Activated CD4-positive, CD25-positive, alpha-beta regulatory T cell treated with anti-CD3 and anti-CD28 coated beads, Interleukin-2, amount 50 U/mL, for 24 hours (primary cell): ENCODE results near the gene OR56A1.
"Not testable (repeated sequence)": the region's sequence is repeated elsewhere in the genome, so short reads cannot be mapped to it uniquely, and the experiment has no call there.

ENCODE experiments used
- ATAC-seq, 2 donors: fragments of 150-1000 bp; cut with Tn5 transposase; one replicate each; pipeline ENCODE4 v1.10.0; 2021; ENCODE audit warnings: mild to moderate bottlenecking in 1 of 2, moderate library complexity in 1 of 2

OR56A1 gene, protein sequence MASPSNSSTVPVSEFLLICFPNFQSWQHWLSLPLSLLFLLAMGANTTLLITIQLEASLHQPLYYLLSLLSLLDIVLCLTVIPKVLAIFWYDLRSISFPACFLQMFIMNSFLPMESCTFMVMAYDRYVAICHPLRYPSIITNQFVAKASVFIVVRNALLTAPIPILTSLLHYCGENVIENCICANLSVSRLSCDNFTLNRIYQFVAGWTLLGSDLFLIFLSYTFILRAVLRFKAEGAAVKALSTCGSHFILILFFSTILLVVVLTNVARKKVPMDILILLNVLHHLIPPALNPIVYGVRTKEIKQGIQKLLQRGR

DNA sequence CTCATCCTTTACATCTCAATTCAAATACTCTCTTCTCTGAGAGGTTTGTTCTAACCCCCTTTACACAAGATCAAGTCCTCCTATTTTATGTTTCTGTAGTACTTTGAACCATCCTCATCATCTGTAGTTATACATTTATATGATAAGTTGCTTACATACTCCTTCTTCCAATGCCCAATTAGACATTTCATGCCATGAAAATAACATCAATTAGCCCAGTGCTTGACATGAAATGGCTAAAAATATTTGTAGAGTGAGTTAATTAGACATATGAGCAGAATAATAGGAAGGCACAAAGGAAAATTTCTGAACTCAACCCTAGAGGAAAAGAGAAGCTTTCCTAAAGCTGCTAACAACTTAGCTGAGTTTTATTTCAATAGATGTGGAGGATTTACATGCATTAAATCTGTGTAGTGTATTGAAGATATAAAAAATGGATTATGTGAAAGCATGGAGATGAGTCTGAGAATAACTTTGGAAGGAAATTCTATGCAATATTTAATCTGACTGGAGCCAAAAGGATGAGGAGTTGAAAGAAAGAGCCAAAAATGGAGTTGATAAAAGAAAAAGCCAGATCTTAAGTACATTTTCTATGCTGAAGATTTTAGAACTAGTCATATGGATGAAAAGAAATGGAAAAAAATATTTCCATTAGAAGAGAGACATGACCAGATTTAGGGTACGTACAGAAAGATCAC, at the start of gene OR56A1:
Gene OR56A1 (minus strand): TSS at position 51 of the 698 bp plus-strand sequence. CDS start 3,066 bp downstream, outside the sequence.
- no peak for ATAC-seq

DNA sequence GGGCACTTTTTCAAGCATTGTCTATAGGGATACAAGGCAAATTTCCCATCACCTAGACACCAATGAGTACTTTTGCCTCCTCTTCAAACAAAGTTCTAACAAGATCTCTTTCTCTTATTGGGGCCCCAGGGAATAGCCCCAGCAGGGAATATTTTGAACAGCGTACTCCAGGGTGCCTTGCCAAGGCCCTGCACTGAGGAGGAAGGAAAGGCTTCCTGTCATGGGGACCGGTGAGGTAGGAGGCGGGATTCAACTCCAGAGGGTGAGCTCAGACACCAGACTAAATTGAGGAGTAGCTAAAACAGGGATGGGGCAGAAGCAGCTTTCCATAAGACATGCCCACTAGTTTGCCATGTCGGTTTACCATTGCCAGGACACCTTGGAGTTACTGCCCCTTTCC, 48.9 kb upstream of the OR56A1 start:
- ATAC-seq, result no peak

DNA sequence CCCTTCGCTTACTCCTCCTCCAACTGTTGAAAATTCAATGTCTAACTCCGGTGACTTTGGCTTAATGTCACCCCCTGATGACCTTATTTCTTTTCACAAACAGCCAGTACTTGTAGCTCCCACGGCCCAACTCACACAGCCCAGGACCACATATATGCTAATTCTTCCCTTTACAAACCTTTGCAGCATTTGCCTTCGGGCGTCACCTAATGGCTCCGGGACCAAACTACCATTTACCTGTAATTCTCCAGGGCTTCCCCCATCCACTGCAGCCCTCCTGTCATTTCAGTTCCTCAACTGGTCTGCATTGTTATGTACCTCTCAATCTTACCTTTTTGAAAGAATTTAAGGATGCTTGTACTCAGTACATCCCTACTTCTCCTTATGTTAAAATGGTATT, 47.2 kb upstream of the OR56A1 start:
- ATAC-seq, result no peak

DNA sequence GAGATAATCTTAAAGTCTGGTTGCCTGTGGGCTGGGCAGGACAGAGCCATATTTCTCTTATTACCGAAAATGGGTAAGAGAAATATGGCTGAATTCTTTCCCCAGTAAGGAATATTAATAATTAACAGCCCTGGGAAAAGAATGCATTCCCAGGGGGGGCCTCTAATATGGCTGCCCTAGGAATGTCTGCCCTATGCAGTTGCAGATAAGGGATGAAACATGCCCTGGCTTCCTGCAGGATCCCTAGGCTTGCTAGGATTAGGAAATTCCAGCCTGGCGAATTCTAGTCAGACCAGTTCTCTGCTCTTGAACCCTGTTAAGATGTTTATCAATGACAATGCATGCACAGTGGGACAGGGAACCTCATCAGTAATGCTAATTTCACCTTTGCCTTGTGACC, 45.9 kb upstream of the OR56A1 start:
- not testable (repeated sequence) for ATAC-seq

DNA sequence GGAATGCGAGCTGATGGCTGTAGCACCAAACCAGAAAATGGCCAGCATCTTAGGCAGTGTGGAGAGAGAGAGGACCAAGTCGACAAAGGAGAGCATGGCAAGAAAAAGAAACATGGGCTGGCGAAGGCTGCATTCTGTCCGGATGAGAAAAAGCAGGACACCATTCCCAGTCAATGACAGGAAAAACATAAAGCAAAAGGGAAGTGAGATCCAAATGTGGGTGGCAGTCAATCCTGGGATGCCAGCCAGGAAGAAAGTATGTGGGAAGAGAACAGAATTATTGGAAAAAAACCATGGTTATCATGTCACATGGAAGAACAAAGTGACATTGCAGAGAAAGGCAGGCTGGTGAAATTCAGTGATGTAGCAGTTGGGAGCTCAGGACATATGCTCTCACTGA, 36.9 kb upstream of the OR56A1 start:
- ATAC-seq, result no peak

DNA sequence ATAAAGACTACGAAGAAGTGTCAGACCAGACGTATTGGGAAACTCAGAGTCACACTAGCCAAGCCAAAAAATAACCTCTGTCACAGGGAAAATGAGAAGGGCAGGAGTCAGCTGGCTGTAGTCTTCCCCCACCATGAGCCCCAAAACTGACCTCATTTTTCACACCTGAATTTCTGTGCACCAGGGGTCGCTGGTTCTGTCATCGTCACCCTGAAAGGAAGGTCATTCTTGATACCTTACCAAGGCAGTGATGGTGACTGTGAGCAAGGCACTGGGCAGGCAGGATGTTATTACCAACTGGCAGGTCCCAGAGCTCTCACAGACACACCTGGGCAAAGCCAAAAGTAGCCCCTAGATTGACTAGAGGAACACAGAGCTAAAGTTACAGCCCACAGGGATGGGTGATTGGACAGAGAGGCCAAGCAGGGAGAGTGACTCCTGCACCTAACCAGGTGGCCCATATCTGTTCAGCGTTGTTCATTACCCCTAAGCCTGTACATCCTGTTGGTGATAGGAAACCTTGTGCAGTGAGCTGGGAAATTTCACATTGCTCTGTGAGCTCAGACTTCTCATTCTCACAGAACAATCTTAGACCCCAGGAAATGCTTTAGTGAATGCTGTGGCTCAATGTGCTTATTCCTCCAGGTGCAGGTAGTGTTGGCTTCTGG, 32.3 kb upstream of the OR56A1 start:
- no peak for ATAC-seq

DNA sequence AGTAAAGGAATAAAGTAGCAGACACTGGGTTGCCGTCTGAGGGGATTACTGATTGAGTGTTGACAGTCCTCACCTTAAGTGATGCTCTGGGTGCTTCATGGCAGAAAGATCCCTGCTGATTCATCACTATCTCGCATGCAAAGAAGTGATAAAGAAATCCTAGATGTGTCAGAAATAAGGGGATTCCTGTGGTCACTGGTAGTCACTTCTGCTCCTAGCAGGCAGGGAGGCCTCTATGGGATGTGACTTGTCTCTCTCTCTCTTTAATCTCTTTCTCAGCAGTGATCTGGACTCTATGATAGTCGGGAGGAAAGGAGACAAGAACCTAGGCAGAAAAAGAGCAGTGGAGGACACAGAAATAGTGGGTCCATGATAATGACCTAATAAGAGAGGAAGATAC, 30.9 kb upstream of the OR56A1 start:
- ATAC-seq, result no peak

DNA sequence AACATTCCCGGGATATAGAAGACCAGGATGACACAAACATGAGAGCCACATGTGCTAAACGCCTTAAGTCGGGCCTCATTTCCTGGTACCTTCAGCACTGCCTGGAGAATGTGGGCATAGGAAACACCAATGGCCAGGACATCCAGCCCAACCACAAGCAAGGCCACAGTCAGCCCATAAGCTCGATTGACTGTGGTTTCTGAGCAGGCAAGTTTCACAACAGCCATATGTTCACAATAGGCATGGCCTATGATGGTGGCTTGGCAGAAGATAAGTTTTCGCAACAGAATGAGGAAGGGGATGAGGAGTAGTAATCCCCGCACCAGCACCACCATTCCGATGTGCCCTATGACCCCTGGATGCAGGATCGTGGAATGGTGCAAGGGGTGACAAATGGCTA, 26.9 kb upstream of the OR56A1 start:
- ATAC-seq, result no peak

DNA sequence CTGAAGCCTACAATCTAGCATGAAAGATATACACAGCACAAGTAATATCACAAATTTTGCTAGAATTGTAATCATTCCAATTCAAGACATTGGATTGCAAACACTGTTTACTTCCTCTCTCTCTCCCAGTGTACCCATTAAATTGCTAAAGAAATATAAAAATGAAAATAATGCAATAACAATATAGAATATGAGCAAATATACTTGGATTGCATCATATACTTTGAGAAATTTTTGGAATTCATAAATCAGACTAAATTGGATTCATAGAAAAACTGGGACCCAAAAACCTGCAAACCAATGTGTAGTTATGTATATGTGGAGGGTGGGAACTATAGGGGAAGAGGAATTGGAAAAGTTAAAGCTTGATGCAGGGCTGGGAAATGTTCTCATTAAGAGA, 25.0 kb upstream of the OR56A1 start:
- ATAC-seq, result no peak

DNA sequence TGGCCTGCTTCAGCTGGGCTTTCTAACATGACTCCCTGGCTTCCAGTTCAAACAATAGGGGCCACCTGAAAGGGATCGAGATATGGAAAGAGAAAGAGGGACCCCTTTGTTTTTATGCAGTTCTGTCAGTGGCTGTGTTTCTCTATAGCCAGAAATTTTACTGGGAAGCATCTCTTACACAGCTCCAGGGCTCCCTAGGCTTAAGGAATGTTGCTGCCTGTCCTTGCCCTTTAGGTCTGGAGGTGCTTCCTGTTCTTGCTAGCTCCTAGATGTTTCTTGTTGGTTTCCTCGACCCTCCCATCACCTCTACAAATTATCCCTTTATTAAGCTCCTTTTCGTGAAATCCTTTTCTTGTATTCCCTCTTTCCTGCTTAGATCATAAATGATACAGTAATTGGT, 21.8 kb upstream of the OR56A1 start:
- no peak for ATAC-seq

DNA sequence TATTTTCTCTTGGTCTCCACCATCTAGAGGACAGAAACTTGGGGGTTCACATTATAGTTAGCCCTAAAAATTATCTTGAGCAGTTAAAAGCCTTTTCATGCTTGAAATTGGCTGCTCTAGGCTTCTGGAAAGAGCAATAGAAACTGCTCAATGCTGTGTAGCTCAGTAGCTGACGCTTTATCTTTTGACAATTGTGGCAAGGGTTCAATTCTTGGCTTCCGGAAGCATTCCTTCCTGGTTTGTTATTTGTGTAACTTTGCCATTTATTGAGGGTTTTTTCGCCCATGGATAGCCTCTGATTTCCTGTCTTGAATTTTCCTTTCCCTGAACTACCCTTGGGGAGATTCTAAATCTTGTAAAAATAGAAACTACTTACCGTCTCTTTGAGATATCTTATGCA, 10.3 kb upstream of the OR56A1 start:
- ATAC-seq, result no peak

DNA sequence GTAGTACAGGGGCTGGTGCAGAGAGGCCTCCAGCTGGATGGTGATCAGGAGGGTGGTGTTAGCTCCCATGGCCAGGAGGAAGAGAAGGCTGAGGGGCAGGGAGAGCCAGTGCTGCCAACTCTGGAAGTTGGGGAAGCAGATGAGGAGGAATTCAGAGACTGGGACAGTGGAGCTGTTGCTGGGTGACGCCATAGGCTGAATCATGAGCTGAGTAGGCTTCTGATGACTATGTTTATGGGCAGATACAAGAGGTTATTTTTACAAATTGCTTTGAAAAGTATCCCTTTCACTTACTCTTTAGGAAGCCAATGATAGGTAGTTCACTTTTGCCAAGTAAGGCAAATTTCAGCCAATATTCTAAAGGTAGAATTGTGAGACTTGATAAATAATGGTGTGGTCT, 3.1 kb downstream of the OR56A1 start:
- no peak for ATAC-seq

DNA sequence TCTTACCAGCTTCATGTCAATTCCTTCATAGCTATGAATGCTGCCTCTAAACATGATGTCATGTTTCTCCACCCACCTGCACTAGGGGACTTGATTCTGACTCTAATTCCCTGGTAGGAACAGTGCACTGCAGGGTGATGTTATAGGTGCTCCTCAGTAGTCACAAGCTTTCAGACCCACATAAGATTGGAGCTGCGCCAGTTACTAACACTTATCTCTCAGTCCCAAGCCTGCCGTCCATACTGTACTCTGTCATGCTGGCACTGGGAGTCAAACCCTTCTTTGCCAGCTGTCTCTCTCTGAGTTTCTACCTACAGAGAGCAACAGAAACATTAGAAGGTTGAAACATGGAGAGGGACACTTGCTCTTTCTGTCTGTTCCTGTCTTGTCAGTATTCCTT, 5.5 kb downstream of the OR56A1 start:
- no peak for ATAC-seq

DNA sequence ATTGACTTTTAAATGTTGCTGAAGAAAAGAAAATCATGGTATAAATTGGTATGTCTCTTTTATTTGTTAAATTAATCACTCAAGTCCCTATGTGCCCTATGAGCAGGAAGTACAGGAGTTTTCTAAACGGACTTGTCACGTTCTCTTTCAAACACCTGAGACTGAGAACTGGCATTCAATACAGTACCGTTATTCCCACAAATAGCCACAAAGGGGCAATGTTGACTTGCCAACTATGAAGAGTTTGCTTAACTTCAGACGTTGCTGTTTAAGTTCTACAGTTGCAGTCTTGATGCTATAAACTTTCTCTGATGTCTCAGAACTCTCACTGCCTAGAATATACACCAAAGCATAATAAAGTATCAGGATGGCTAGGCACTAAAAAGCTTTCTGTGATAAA, 7.6 kb downstream of the OR56A1 start:
- ATAC-seq, result peak in 1 of 2 donors; percentile 24

DNA sequence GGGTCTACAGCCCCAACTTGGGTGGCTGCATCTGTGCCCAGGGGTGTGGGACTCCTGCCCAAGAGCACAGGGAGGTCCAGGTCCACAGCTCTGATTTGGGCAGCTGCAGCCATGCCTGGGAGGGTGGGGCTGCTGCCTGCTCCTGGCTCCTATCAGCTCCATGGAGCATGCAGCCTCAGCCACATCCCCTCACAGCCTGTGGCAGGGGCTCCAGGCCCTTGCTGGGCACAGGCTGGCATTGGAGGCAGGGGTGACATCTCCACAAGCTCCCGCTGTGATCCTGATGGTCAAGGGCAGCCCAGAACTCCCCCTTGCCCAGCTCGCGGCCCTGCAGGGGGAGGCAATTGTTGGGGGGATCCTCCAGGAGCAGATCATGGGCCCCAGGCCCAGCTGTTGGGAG, 17.5 kb downstream of the OR56A1 start:
- ATAC-seq, result no peak

DNA sequence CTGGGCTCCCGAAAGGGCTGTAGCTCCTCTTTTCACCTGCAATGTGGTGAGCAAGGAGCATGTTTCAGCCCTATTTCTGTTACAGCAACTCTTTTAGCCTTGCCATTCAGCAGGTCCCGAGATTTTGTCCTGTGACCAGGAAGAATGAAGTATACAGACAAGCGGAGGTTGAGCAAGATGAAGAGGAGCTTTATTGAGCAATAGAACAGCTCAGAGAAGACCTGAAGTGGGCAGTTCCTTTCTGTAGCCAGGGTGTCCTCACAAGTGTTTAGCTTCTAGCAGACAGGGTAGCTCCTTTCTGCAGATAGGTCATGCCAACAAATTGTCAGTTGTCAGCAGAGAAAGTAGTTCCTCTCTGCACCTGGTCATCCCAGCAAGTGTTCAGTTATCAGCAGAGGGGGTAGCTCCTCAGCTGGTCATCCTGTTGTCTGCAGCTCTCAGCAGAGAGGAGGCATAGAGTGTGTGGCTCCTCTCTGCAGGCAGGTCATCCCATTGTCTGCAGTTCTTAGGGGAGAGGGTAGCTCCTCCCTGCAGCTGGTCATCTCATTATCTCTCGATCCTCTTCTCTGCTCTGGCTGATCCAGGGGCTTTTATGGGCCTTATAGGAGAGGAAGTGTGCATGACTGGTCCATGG, 18.4 kb downstream of the OR56A1 start:
- ATAC-seq, result no peak

DNA sequence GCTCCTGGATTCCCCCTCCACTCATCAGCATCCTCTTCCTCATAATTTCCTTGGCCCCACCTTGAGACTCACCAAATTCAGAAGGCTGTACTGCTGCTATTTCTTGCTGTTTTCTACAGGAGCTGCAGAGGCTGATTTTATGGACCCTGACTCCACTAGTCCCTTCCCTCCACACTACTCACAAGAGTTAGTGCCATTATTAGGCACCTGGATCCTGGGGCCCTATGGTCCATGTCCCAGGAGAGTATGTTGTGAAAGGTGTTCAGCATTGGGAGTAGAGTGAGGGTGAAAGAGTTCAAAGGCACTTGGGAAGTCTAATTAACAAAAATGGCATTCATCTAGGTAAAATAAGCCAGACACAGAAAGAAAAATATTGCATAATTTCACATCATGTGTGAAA, 23.7 kb downstream of the OR56A1 start, which contains the start of gene OR56A4:
Gene OR56A4 (minus strand): TSS at position 101 of the 400 bp plus-strand sequence. CDS start 3,954 bp downstream, outside the sequence.
- no peak for ATAC-seq

DNA sequence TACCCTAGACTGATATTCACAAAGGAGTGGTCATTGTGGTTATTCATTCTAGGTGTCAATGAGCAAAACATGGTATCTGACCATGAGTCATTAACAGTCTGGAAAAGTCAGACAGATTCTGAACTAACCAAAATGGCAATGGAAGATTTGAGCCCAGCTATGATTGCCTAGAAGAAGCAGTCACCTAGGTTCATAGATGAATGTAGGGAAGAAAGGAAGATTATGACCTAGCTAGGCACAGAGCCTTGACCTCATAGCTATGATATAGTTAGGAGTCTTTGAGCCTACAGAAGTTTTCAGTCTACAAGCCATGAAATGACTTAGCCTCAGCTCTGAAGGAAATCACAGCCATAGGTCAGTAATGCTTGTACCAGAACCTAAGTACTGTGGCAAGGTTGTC, 24.2 kb downstream of the OR56A1 start:
- ATAC-seq, result no peak

DNA sequence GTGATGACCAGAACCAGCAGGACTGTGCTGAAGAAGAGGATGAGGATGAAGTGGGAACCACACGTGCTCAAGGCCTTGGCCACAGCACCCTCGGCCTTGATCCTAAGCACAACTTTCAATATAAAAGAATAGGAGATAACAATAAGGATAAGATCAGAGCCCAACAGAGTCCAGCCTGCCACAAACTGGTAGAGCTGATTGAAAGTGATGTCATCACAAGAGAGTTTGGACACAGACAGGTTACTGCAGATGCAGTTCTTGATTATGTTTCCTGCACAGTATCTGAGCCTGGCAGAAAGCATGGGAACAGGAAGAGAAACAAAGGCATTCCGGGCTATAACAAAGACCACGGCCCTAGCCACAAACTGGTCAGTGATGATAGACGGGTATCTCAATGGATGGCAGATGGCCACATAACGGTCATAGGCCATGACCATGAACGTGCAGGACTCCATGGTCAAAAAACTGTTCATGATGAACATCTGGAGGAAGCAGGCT, 28.3 kb downstream of the OR56A1 start:
- no peak for ATAC-seq

DNA sequence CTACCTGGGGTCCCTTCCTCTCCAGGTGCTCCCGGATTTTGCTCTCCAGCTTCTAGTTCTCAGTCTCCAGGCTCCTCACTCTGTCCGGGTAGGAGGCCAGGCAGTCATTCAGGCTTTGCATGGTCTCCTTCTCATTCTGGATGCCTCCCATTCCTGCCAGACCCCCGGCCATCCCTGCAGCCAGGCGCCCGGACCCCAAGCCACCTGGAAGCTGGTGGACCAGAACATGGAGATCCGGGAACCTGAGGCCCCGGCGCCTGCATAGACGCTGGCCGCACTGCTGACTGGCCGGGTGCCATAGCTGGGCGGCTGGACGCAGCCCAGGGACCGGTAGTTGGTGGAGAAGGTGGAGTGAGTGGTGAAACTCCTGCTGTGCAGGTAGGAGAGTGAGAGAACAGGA, 35.8 kb downstream of the OR56A1 start:
- no peak for ATAC-seq

DNA sequence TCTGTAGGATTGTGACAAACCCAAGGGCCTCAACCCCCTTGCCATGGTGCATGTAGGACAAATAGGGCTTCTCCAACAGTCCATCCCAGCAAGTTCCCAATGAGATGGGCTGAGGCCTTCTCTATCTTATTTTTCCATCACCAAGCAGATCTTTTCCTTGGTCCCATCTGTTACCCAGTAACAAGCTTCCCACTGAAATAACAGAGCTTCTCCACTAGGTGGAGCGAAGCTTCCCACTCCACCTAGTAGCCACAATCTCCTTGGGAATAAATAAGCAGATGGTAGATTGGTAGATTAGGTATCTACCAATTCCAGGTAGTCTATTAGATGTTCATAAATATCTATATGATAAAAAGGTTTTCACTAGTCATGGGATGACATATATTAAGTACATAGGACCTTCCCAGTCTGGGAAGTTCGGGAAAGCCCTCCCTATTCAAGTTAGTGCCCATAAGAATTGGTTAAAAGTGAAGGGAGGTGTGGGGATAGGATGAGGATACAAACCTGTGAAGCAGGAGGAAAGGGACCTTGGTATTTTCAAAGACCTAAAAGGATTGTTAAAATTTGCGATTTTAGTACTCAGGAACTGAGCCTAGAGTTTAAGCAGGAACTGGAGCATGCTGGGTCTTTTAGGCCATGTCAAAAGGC, 37.8 kb downstream of the OR56A1 start:
- ATAC-seq, result no peak

DNA sequence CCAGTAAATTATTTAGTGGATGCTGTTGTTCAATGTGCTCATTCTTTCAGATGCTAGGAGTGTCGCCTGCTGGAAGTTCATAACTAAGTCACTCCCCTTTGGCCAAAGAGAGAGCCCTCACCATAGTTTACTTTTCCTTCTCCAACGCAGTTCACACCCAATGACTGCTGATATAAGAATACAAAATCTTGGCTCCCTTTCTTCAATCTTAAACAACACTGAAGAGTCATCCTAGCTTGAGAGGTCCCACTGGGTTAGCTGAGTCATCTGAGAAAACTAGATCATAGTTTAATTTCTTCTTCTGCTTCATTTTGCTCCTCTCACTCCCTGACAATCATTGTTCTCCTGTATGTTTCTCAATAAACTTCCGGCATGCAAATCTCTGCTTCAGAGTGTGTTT, 38.4 kb downstream of the OR56A1 start:
- ATAC-seq, result no peak

DNA sequence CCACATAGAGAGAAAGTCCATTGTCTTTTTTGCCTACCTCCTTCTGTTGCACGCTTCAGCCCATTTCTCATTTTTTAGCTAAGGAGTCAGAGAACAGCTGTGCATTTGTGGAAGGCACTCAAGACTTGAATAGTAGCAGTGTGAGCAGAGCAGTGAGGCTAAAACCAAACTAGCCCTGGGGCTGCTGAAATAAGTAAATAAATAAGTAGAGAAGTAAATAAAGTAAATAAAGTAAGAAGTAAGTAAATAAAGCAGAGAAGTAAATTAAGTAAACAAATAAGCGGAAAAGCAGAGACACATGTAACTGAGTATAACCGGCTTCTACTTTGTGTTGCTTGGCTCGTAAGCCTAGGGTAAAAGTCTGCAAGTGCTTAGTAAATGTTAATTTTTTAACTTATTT, 41.4 kb downstream of the OR56A1 start:
- no peak for ATAC-seq
